GM23338 (cell line): ENCODE data around the gene MAPK6. TPM values are rescaled to one million over a fixed set of nuclear protein-coding genes. Genes with fewer than 3 reads are reported as not detected.
A peak's percentile ranks its signal among the peaks of the same experiment; 100 is the strongest.

ENCODE experiments used
- ATAC-seq: fragments of 200-7000 bp; cut with Tn5 transposase; 3 replicates; pipeline ENCODE4 v1.9.1; 2020
- DNase-seq: peaks from one replicate; pipeline ENCODE4 v3.0.0-alpha.2; 2015; ENCODE audit warnings: low spot score
- H2AFZ ChIP-seq: fragments of 200-600 bp; sonication (generic); 2 replicates; pipeline ENCODE4 v1.8.0; 2016; ENCODE audit warnings: antibody characterized with exemption, mild to moderate bottlenecking, moderate library complexity
- H3F3A ChIP-seq: fragments of 200-600 bp; sonication (generic); replicated peaks from 2 replicates; pipeline ENCODE4 v1.8.0; 2017; ENCODE audit warnings: antibody characterized with exemption, mixed run types, low read depth
- H3K27ac ChIP-seq: fragments of 200-600 bp; sonication (generic); 2 replicates; pipeline ENCODE4 v1.6.1; 2016; ENCODE audit warnings: low read depth
- H3K27me3 ChIP-seq: fragments of 200-600 bp; sonication (generic); 2 replicates; pipeline ENCODE4 v1.8.0; 2016; ENCODE audit warnings: mild to moderate bottlenecking, mixed run types, moderate library complexity; ENCODE audit not compliant: insufficient read depth
- H3K36me3 ChIP-seq: fragments of 200-600 bp; sonication (generic); 2 replicates; pipeline ENCODE4 v1.8.0; 2016; ENCODE audit warnings: mild to moderate bottlenecking; ENCODE audit not compliant: insufficient read depth
- H3K4me1 ChIP-seq: fragments of 200-600 bp; sonication (generic); 2 replicates; pipeline ENCODE4 v1.8.0; 2016; ENCODE audit warnings: mild to moderate bottlenecking, moderate library complexity; ENCODE audit not compliant: insufficient read depth
- H3K4me2 ChIP-seq: fragments of 200-600 bp; sonication (generic); 2 replicates; pipeline ENCODE4 v1.7.1; 2017; ENCODE audit warnings: mixed run types
- H3K4me3 ChIP-seq: fragments of 200-600 bp; sonication (generic); 2 replicates; pipeline ENCODE4 v1.6.1; 2016; ENCODE audit warnings: mixed run types
- H3K79me2 ChIP-seq: fragments of 200-600 bp; sonication (generic); replicated peaks from 2 replicates; pipeline ENCODE4 v1.8.0; 2017; ENCODE audit warnings: mild to moderate bottlenecking; ENCODE audit not compliant: insufficient read depth
- H3K9me2 ChIP-seq: fragments of 200-600 bp; sonication (generic); 2 replicates; pipeline ENCODE4 v1.8.0; 2017; ENCODE audit not compliant: insufficient read depth
- H4K20me1 ChIP-seq: fragments of 200-600 bp; sonication (generic); replicated peaks from 2 replicates; pipeline ENCODE4 v1.8.0; 2017; ENCODE audit warnings: mild to moderate bottlenecking; ENCODE audit not compliant: insufficient read depth
- H3K27ac Mint-ChIP-seq: 2 replicates; pipeline ENCODE4 v1.8.0; 2020; ENCODE audit warnings: inconsistent platforms, mild to moderate bottlenecking, moderate library complexity, mixed read lengths
- H3K27me3 Mint-ChIP-seq: 3 replicates; pipeline ENCODE4 v1.8.0; 2022; ENCODE audit warnings: low read depth, mild to moderate bottlenecking, moderate library complexity, mixed read lengths, inconsistent platforms; ENCODE audit not compliant: insufficient read depth, poor library complexity
- H3K36me3 Mint-ChIP-seq: 3 replicates; pipeline ENCODE4 v1.8.0; 2021; ENCODE audit warnings: low read depth, mild to moderate bottlenecking, inconsistent platforms, moderate library complexity, mixed read lengths
- H3K4me1 Mint-ChIP-seq: 3 replicates; pipeline ENCODE4 v1.8.0; 2020; ENCODE audit warnings: mild to moderate bottlenecking, inconsistent platforms, mixed read lengths
- H3K4me3 Mint-ChIP-seq: 3 replicates; pipeline ENCODE4 v1.8.0; 2021; ENCODE audit warnings: moderate library complexity, mild to moderate bottlenecking, inconsistent platforms, mixed read lengths
- H3K9me3 Mint-ChIP-seq: 3 replicates; pipeline ENCODE4 v1.8.0; 2020; ENCODE audit warnings: moderate library complexity, mild to moderate bottlenecking, inconsistent platforms, mixed read lengths
- CREB1 ChIP-seq: fragments of 250-450 bp; sonication (Bioruptor Pico); IDR thresholded peaks from 2 replicates; pipeline ENCODE4 v1.5.0; 2020; ENCODE audit warnings: low read depth, mild to moderate bottlenecking, moderate library complexity
- EZH2phosphoT487 ChIP-seq: fragments of 200-600 bp; sonication (generic); IDR thresholded peaks from one replicate; pipeline ENCODE4 v1.8.1; 2018; ENCODE audit warnings: antibody characterized with exemption; ENCODE audit not compliant: unreplicated experiment
- JUNB ChIP-seq: IDR thresholded peaks from one replicate; pipeline ENCODE4 v1.6.1; 2016; ENCODE audit warnings: antibody characterized with exemption; ENCODE audit not compliant: unreplicated experiment
- NANOG ChIP-seq: IDR thresholded peaks from 2 replicates; pipeline ENCODE4 v1.6.1; 2016; ENCODE audit warnings: antibody characterized with exemption, borderline replicate concordance
- POLR2AphosphoS5 ChIP-seq: IDR thresholded peaks from 2 replicates; pipeline ENCODE4 v1.6.1; 2016; ENCODE audit warnings: antibody characterized with exemption, low read depth
- STAT1 ChIP-seq: IDR thresholded peaks from one replicate; pipeline ENCODE4 v1.6.1; 2016; ENCODE audit warnings: antibody characterized with exemption; ENCODE audit not compliant: unreplicated experiment
- ZNF114 ChIP-seq: fragments of 250-450 bp; sonication (Bioruptor Pico); IDR thresholded peaks from 2 replicates; pipeline ENCODE4 v1.5.0; 2020; ENCODE audit warnings: mild to moderate bottlenecking, moderate library complexity
- polyA plus RNA-seq: library from polyadenylated mRNA; unstranded; fragments of >200 nt; fragmentation: Nextera tagmentation; extraction: Ambion mirVana; gene quantifications from 2 replicates; pipeline ENCODE4 v1.2.1, GENCODE V29; 2016
- total RNA-seq: library from RNA; depleted of rRNA; stranded (reverse); fragments of >200 nt; shearing (Covaris generic); gene quantifications from 2 replicates; pipeline ENCODE4 v1.2.3, GENCODE V29; 2014
- TF ChIP-seq, protein P1 (sequence below): IDR thresholded peaks from 2 replicates; pipeline ENCODE4 v1.6.1; 2016; ENCODE audit warnings: antibody characterized with exemption
- TF ChIP-seq, protein P2 (sequence below), 2 experiments: fragments of 200-600 bp in 1 of 2; sonication (generic) in 1 of 2; conservative IDR thresholded peaks; 2 replicates each; pipeline versions ENCODE4 v1.5.1 to v1.6.1; 2016 to 2017; ENCODE audit warnings: antibody characterized with exemption in 2 of 2, low read depth in 2 of 2, mild to moderate bottlenecking in 2 of 2, moderate library complexity in 1 of 2
- TF ChIP-seq, protein P3 (sequence below): fragments of 250-450 bp; sonication (Bioruptor Pico); IDR thresholded peaks from 2 replicates; pipeline ENCODE4 v1.5.0; 2020; ENCODE audit warnings: mild to moderate bottlenecking, moderate library complexity

MAPK6 gene
- total and polyA plus RNA-seq, 2 experiments from 2014 or later: 40.9 to 92.3 TPM

DNA sequence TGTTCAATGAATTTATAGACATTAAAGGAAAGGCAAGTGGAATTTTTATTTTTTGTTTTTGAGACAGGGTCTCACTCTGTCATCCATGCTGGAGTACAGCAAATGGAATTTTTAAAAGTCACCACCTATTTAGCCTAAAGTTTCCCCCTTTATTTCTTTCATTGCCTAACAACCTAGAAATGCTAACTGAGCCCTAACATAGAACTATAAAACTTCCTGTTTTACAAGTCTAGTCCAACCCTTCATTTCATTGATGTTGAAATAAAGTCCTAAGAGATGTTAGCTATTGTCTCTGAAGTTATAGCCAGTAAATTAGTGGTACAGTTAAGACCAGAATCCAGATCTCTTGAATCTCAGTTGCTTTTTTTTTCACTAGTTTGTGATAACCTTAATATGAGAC, 39.0 kb downstream of the MAPK6 start (continued):
- no peak for TF ChIP-seq EZH2phosphoT487
- no peak for TF ChIP-seq NANOG
- TF ChIP-seq, protein P1, sequence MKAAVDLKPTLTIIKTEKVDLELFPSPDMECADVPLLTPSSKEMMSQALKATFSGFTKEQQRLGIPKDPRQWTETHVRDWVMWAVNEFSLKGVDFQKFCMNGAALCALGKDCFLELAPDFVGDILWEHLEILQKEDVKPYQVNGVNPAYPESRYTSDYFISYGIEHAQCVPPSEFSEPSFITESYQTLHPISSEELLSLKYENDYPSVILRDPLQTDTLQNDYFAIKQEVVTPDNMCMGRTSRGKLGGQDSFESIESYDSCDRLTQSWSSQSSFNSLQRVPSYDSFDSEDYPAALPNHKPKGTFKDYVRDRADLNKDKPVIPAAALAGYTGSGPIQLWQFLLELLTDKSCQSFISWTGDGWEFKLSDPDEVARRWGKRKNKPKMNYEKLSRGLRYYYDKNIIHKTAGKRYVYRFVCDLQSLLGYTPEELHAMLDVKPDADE: no peak
- no peak for TF ChIP-seq JUNB
- TF ChIP-seq STAT1: no peak
- TF ChIP-seq, protein P2, sequence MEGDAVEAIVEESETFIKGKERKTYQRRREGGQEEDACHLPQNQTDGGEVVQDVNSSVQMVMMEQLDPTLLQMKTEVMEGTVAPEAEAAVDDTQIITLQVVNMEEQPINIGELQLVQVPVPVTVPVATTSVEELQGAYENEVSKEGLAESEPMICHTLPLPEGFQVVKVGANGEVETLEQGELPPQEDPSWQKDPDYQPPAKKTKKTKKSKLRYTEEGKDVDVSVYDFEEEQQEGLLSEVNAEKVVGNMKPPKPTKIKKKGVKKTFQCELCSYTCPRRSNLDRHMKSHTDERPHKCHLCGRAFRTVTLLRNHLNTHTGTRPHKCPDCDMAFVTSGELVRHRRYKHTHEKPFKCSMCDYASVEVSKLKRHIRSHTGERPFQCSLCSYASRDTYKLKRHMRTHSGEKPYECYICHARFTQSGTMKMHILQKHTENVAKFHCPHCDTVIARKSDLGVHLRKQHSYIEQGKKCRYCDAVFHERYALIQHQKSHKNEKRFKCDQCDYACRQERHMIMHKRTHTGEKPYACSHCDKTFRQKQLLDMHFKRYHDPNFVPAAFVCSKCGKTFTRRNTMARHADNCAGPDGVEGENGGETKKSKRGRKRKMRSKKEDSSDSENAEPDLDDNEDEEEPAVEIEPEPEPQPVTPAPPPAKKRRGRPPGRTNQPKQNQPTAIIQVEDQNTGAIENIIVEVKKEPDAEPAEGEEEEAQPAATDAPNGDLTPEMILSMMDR (conservative IDR thresholded peaks at IDR 0.05; ENCODE audit: low read depth in 2 of 2): no peak
- no peak for TF ChIP-seq ZNF114 (CRISPR knock-in tag)

DNA sequence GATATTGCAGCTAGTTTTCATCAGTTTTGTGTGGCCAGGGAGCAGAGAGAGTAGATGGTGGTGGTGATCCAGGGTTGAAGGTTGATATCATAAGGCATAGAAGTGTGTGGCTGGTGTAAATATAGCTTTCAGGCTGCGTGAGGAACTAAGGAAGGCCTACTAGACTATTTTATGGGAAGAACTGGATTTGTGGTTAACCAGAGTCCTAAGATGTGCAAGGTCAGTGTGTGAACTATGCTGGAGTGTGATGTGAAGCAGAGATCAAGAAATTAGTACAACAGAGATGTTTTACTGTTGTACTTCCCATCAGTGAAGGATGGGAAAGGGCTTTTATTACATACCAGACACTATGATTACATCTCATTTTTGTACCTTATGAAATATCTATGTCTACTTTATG, 41.5 kb downstream of the MAPK6 start:
- TF ChIP-seq STAT1 (no peak), CREB1 (CRISPR knock-in tag) (no peak)
- Mint-ChIP-seq H3K4me1 (no peaks in the 10 kb centered on the region), H3K36me3 (peaks cover 50% of the 10 kb centered on the region), H3K27me3 (no peaks in the 10 kb centered on the region), H3K27ac (no peak overlapping the region), H3K9me3 (no peaks in the 10 kb centered on the region), H3K4me3 (no peak overlapping the region)
- no peaks in the 10 kb centered on the region for H3K4me1 ChIP-seq
- no peaks in the 10 kb centered on the region for H3K9me2 ChIP-seq
- peaks cover 7% of the 10 kb centered on the region; the same call in 1 of the 2 replicates for H4K20me1 ChIP-seq
- H3K27me3 ChIP-seq: no peaks in the 10 kb centered on the region
- no peak overlapping the region for H3K27ac ChIP-seq
- no peak for DNase-seq
- H3K4me2 ChIP-seq: no peak overlapping the region
- ATAC-seq: no peak
- no peak overlapping the region for H2AFZ ChIP-seq
- no peak overlapping the region for H3K4me3 ChIP-seq
- H3K36me3 ChIP-seq: peaks cover 60% of the 10 kb centered on the region
- H3F3A ChIP-seq: peaks cover 4% of the 10 kb centered on the region; the same call in 1 of the 2 replicates
- H3K79me2 ChIP-seq: peaks cover 14% of the 10 kb centered on the region

DNA sequence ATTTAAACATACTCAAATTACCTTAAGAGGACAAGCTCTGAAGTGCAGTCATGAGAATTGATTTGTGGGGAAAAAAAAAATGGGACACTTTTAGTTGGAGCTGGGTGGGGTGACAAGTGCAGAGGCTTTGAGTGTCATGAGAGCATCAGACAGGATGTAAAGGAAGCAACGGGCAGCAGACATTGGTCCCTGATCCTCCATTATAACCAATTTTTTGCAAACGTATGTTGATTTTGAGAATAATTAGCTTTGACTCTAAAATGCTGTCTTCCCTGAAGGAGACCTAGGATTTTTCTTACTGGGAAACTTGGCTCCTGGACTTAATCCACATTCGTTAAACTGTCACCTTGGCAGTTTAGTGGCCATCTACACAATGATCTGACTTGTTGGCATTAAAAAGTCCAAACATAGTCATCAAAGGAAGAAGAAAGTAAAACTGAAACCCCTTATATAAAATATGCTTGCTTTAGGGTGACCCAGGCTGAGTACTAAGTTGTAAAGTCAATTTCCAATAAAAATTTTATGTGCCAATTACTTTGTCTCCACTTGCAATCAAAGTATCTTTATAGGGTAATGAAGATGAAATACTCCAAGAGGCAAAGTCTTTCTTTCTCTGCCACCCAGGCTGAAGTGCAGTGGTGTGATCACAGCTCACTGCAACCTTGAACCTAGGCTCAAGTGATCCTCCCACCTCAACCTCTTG, 48.0 kb downstream of the MAPK6 start:
- no peaks in the 10 kb centered on the region for H3K79me2 ChIP-seq
- H3K9me2 ChIP-seq: no peaks in the 10 kb centered on the region
- no peak overlapping the region for H2AFZ ChIP-seq
- peak overlapping the region; percentile 42; the same call in 1 of the 2 replicates for H3K27ac ChIP-seq
- no peak for DNase-seq
- H3K4me1 Mint-ChIP-seq: peaks cover 7% of the 10 kb centered on the region
- peaks cover 31% of the 10 kb centered on the region for H3K36me3 ChIP-seq
- H3K27ac Mint-ChIP-seq: no peak overlapping the region
- no peak overlapping the region for H3K4me3 Mint-ChIP-seq
- no peak for ATAC-seq
- H3K27me3 Mint-ChIP-seq: peaks cover 3% of the 10 kb centered on the region
- H3K4me1 ChIP-seq: no peaks in the 10 kb centered on the region
- no peaks in the 10 kb centered on the region for H3K27me3 ChIP-seq
- H3F3A ChIP-seq: 0 out of 2 replicates have a peak, but pooled peaks cover 2% of the 10 kb centered on the region
- H3K4me2 ChIP-seq: no peak overlapping the region
- peaks cover 23% of the 10 kb centered on the region for H3K36me3 Mint-ChIP-seq
- no peak overlapping the region for H3K4me3 ChIP-seq
- no peaks in the 10 kb centered on the region for H4K20me1 ChIP-seq
- TF ChIP-seq JUNB: no peak
- no peak for TF ChIP-seq STAT1
- TF ChIP-seq POLR2AphosphoS5: no peak
- no peak for TF ChIP-seq EZH2phosphoT487
- TF ChIP-seq NANOG: no peak
- TF ChIP-seq, protein P3, sequence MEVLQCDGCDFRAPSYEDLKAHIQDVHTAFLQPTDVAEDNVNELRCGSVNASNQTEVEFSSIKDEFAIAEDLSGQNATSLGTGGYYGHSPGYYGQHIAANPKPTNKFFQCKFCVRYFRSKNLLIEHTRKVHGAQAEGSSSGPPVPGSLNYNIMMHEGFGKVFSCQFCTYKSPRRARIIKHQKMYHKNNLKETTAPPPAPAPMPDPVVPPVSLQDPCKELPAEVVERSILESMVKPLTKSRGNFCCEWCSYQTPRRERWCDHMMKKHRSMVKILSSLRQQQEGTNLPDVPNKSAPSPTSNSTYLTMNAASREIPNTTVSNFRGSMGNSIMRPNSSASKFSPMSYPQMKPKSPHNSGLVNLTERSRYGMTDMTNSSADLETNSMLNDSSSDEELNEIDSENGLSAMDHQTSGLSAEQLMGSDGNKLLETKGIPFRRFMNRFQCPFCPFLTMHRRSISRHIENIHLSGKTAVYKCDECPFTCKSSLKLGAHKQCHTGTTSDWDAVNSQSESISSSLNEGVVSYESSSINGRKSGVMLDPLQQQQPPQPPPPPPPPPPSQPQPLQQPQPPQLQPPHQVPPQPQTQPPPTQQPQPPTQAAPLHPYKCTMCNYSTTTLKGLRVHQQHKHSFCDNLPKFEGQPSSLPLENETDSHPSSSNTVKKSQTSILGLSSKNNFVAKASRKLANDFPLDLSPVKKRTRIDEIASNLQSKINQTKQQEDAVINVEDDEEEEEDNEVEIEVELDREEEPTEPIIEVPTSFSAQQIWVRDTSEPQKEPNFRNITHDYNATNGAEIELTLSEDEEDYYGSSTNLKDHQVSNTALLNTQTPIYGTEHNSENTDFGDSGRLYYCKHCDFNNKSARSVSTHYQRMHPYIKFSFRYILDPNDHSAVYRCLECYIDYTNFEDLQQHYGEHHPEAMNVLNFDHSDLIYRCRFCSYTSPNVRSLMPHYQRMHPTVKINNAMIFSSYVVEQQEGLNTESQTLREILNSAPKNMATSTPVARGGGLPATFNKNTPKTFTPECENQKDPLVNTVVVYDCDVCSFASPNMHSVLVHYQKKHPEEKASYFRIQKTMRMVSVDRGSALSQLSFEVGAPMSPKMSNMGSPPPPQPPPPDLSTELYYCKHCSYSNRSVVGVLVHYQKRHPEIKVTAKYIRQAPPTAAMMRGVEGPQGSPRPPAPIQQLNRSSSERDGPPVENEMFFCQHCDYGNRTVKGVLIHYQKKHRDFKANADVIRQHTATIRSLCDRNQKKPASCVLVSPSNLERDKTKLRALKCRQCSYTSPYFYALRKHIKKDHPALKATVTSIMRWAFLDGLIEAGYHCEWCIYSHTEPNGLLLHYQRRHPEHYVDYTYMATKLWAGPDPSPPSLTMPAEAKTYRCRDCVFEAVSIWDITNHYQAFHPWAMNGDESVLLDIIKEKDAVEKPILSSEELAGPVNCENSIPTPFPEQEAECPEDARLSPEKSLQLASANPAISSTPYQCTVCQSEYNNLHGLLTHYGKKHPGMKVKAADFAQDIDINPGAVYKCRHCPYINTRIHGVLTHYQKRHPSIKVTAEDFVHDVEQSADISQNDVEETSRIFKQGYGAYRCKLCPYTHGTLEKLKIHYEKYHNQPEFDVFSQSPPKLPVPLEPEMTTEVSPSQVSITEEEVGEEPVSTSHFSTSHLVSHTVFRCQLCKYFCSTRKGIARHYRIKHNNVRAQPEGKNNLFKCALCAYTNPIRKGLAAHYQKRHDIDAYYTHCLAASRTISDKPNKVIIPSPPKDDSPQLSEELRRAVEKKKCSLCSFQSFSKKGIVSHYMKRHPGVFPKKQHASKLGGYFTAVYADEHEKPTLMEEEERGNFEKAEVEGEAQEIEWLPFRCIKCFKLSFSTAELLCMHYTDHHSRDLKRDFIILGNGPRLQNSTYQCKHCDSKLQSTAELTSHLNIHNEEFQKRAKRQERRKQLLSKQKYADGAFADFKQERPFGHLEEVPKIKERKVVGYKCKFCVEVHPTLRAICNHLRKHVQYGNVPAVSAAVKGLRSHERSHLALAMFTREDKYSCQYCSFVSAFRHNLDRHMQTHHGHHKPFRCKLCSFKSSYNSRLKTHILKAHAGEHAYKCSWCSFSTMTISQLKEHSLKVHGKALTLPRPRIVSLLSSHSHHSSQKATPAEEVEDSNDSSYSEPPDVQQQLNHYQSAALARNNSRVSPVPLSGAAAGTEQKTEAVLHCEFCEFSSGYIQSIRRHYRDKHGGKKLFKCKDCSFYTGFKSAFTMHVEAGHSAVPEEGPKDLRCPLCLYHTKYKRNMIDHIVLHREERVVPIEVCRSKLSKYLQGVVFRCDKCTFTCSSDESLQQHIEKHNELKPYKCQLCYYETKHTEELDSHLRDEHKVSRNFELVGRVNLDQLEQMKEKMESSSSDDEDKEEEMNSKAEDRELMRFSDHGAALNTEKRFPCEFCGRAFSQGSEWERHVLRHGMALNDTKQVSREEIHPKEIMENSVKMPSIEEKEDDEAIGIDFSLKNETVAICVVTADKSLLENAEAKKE (CRISPR knock-in tag): no peak
- no peaks in the 10 kb centered on the region for H3K9me3 Mint-ChIP-seq
